Ovary (tissue), 3 donors: ENCODE measurements around the gene ELOVL2.

Source experiments
- CTCF ChIP-seq, 3 donors: fragments of 450-650 bp in 2 of 3; fragments of 200-600 bp in 1 of 3; IDR thresholded peaks; one replicate each; pipeline versions ENCODE4 v1.5.1 to v1.8.0; 2016 to 2022; ENCODE audit warnings: antibody characterized with exemption in 3 of 3, mild to moderate bottlenecking in 1 of 3
- EP300 ChIP-seq: sonication (generic); formaldehyde crosslinking; IDR thresholded peaks from one replicate; pipeline ENCODE4 v1.6.1; 2017; ENCODE audit warnings: antibody characterized with exemption
- donor health status: DM: no; HTN: no; CAD: no.

GRCh38 chr6:10963113-10963512 lies 81.0 kb downstream of the ELOVL2 start:
- no peak for TF ChIP-seq EP300
- TF ChIP-seq CTCF (IDR thresholded peaks at IDR 0.05) = no peak
